NCI-H510A treated with DMSO at 0.1 percent for 48 hours (cell line): ENCODE data around the gene ZNF385B.
A peak's percentile ranks its signal among the peaks of the same experiment; 100 is the strongest.
"Not testable (repeated sequence)": the region's sequence is repeated elsewhere in the genome, so short reads cannot be mapped to it uniquely, and the experiment has no call there.

Experiments
- DNase-seq: peaks from one replicate; lab custom pipeline; 2025; lab: John Stamatoyannopoulos, UW

The ZNF385B gene

GRCh38 chr2:179800776-179801175 lies 60.6 kb downstream of the ZNF385B start:
- no peak for DNase-seq

DNA sequence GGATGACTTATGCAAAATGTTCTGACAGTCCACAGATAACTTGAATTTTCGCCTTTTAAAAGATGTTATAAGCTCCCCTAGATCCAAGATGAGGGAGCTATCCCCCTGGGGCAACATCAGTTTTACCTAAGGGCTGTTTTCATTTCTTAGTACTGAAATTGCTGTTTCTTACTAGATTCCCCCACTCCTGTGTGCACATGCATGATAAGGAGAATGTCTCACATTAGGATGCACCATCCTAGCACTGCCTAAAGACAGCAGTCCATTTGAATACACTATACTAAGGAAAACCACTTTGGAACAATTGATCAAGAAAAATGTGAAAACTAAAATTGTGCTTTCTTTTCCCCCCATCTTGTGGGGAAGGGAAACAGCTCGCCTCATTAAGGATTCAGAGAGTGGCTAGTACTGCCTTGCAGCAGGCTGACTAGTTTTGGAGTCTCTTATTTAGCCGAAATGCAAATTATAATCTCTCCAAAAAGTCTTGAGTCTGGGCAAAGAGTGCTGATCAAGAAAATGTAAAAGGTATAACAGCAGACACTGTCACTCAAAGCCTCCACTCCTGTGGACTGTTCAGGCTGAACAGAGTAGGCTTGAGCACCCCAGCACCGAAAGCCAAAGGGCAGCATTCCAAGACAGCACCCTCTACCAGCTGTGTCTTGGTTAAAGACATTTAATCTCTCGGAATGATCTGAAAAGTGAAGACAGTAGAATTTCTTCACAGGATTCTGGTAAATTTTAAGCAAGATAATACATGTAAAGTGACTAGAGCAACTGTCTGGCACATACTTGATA lies 65.0 kb downstream of the ZNF385B start:
- no peak for DNase-seq

DNA sequence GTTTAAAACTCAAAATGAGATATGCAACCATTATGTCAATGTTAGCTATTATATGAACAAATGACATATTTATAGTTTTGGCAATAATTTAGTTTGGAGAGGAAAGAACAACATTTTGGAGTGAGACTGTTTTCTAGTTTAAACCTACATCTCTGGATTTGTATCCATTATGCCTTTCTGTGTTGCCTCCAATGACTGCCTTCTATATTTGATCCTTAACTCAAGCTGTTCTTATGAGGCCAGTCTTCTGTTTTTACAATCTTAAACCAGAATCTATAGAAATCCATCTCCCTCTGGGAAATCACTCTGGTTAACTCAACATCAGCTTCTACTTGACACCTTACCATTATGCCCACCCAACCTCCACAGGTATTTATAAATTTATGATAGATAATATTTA lies 67.5 kb downstream of the ZNF385B start:
- no peak for DNase-seq

DNA sequence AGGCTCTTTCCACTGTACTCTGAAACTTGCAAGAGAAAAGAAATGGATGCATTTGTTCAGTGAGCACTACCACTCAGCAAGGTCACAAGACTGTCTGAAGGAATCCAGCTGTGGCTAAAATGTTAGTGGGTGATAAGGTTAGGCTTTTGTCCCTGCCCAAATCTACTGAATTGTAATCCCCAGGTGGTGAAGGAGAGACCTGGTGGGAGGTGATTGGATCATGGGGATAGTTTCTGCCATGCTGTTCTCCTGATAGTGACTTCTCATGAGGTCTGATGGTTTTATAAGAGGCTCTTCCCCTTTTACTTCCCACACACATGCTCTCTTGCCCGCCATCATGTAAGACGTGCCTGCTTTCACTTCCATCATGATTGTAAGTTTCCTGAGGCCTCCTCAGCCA lies 68.2 kb downstream of the ZNF385B start:
- DNase-seq = no peak

GRCh38 chr2:179790235-179791217 lies 70.9 kb downstream of the ZNF385B start:
- no peak for DNase-seq

DNA sequence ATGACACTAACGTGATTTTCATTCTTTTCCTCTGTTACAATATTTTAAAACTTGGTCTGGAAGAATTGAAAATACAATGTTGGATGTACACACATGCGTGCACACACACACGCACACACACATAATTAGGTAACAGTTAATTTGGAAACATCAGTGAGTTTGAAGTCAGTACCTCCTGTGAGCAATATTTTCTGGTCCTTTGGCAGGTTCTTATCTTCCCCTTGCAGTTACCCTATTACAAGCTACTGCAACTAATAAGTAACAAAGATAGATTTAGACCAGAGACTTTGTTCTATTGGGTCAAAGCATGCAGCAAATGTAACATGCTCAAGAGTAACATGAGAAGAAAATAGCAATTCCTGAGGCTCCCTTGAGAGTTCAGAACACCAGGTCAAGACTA lies 73.3 kb downstream of the ZNF385B start:
- no peak for DNase-seq

GRCh38 chr2:179787601-179788000 lies 73.8 kb downstream of the ZNF385B start:
- no peak for DNase-seq

GRCh38 chr2:179785902-179786301 lies 75.5 kb downstream of the ZNF385B start:
- DNase-seq = no peak

DNA sequence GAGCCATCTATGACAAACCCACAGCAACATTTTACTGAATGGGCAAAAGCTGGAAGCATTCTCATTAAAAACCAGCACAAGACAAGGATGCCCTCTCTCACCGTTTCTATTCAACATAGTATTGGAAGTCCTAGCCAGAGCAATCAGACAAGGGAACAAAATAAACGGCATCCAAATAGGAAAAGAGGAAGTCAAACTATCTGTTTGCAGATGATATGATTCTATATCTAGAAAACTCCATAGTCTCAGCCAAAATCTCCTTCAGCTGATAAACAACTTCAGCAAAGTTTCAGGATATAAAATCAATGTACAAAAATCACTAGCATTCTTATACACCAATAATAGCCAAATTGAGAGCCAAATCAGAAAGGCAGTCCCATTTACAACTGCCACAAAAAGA lies 79.1 kb downstream of the ZNF385B start:
- DNase-seq = not testable (repeated sequence)

- DNase-seq = no peak
These were observed 87.4 kb downstream of the ZNF385B start for GRCh38 chr2:179773986-179774385.

DNA sequence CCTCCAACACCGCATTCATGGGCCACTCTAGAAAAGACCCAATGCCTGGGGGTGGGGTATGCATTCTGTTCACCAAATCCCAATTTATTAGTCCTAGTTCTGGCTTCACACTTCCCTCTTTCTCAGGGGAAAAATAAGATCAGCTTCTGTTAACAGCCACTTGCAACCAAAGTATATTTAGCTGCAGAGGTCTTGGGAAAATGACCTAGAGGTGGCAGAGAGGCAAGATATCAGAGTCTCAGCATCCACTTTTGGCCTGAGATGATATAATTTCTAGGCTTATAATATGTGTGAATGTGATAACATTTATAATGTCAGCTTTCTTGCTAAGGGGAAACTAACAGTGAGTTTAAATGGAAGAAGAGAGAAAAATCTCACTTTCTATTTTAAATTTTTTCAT lies 89.1 kb downstream of the ZNF385B start:
- no peak for DNase-seq

DNA sequence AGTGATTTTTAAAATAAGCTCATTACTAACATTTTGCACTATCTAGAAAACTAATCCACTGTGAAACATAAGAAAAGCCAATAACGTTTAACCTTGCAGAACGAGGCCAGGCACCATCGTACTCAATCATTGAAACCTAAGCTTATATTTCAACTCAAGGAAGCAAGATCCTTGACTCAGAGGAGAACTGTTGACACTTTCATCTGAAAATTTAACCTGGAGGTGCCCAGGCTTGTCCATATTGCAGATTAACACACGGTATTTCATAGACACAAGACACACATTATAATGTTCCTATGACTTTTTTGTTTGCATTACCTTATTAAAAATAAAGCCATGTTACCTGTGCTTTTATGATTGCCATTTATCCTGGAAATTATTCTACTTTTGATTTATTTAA lies 89.6 kb downstream of the ZNF385B start:
- no peak for DNase-seq

GRCh38 chr2:179770029-179770428 lies 91.4 kb downstream of the ZNF385B start:
- DNase-seq = no peak

- DNase-seq = no peak
These were observed 92.1 kb downstream of the ZNF385B start for GRCh38 chr2:179769323-179769722.

DNA sequence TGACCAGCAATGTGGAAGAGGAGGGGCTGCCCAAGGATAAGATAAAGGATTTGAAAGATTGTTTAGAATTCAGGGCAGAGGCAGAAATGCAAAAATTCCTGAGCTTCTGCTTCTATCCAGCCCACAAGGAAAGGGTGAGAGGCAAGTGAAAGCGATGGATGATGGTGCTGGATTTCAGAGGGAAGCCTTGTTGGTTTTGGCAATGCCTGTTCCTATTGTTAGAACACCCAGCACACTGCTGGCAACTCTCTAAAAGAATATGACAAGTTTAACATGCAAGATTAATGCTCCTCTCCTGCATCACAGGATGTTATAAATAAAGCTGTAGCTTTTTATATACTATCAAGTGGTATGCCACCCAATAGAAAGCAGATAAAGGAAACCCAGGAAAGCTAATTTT lies 92.6 kb downstream of the ZNF385B start:
- no peak for DNase-seq

GRCh38 chr2:179765666-179766065 lies 95.7 kb downstream of the ZNF385B start:
- DNase-seq = no peak

- no peak for DNase-seq
These were observed 96.7 kb downstream of the ZNF385B start for GRCh38 chr2:179764710-179765109.

- DNase-seq = no peak
These were observed 102.8 kb downstream of the ZNF385B start for GRCh38 chr2:179758636-179759035.

- peak; percentile 90 for DNase-seq
These were observed 110.1 kb downstream of the ZNF385B start for GRCh38 chr2:179751163-179751809.

DNA sequence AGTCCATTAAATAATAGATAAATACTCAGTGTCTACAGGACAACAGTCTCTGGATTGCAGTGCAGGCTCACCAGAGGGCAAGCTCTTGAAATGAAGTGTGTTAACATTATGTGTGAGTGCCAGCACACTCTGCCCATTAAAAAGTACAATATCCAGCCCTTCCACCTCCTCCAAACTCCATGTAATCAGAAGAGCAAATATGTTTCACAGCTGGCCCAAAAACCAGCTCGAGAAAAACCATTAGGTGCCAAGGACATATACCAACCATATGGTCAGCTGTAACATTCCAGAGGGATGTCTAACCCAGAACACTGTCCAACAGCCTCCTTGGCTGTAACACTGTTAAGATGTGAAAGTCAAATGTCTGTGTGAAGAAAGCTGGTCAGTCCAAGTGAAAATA lies 112.2 kb downstream of the ZNF385B start:
- DNase-seq = peak; percentile 30

GRCh38 chr2:179746981-179747380 lies 114.4 kb downstream of the ZNF385B start:
- DNase-seq = no peak

GRCh38 chr2:179745635-179746256 lies 115.7 kb downstream of the ZNF385B start:
- DNase-seq = no peak
